HG02973 (cell line): ENCODE measurements around the gene EYS.
"Not testable (repeated sequence)": the region's sequence is repeated elsewhere in the genome, so short reads cannot be mapped to it uniquely, and the experiment has no call there.

ENCODE experiments used
- ATAC-seq: cut with Tn5 transposase; IDR thresholded peaks from one replicate; pipeline ENCODE4 v1.9.1; 2021; ENCODE audit warnings: moderate library complexity; ENCODE audit not compliant: unreplicated experiment

Gene EYS

DNA sequence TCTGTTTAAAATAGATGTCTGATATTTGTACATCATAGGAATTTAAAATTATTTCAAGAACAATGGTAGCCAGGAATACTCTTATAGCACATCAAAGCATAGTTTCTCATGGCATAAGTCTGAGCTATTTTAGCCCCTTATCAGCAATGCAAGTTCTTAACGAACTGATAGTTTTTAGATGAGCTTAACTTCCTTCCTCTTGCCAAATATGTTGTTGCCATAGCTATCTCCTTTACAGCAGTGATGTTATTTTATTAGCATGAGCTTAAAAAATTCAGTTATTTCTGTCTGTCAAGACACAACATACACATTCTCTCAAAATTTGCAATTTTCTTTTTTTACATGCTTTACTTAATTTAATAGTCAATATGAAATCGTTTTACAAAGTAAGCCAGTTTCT lies 1204.2 kb downstream of the EYS start:
- ATAC-seq = no peak

DNA sequence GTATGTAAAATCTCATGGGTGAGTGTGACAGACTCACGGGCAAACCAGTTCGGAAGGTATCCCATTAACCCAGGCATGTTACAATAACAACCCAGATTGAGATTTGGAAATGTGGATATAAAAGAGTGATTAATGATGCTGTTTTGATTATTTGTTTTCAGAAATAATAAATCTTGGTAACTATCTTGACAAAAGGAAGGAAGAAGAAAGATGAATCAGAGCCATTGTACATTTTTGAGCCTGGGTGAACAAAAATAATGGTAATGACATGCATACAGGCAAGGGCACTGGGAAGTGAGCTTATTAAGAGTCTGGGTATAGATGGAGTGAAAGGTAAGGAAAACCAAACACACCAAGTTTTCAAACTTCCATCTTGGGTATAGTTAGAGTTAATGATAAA lies 1209.4 kb downstream of the EYS start:
- no peak for ATAC-seq

DNA sequence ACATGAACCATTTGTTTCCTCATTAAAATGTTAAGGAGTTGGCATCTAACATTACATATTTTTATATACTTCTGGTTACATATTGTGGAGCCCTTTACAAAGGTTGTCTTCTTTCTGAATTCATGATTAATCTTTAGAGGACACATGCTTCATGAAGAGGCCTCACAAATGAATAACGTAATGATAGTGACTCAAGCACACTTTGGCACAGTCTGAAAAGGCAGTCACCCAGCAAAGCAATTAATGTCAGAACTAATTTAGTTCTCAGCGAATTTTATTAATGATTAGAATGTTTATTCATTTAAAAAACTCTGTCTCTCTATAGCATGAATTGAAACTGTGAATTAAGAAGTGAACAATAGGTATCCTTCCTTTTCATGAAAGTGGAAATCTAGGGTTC lies 1217.3 kb downstream of the EYS start:
- ATAC-seq = no peak

DNA sequence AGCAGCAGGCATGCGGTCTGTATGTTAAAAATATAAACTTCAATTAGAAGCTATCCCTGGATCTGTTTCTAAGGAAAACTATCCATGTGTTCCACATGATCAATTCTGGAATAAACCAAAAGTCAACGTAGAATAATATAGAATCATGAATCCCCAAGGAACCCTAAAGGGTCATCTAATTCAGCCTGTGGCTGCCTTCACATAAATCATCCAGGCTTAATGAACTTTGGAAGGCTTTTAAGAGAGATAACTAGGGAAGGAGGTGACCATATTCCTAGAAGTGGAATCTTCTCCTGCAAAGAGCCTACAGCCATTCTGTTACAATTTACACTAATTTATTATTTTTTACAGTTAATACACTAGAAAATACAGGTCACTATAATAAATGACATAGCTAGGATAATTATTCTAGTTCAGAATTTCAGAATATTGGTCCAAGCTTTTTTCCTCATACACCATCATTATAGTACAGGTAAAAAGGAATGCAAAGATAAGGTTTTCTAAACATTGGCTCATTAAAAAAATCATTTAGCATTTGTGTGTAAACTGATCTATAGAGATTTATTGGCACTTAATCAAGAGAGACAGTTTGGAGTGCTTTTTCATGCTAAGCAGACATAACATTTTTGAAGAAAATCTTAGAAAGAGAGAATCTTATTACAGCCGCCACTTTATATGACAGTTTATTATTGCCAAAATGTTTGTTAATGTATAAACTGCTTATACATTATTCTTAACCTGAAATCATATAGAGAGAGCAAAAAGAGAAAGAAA lies 1220.3 kb downstream of the EYS start:
- no peak for ATAC-seq

DNA sequence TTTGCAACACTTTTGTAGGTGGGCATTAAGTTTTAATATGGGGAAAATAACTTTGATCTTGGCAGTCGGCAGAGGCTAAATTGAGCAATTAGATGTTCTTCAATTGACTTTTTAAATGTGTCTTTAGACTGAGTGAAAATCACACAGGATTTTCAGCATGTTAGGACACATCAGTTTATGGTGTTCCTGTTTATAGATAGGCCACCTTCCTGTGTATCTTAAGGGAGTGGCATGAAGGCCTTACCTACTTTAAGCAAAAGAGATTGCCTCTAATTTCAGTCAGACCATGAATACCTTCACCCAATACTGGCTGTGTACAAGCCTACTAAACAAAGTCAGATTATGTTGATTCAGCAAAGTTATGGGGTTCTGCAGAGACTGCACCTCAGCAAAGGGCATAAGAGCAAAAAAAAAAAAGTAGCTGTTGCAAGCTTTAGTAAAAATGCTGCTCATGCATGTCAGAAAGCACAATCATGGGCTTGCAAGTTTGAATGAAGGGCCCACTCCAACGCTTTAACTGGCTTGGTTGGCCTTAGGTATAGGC lies 1223.0 kb downstream of the EYS start:
- no peak for ATAC-seq

DNA sequence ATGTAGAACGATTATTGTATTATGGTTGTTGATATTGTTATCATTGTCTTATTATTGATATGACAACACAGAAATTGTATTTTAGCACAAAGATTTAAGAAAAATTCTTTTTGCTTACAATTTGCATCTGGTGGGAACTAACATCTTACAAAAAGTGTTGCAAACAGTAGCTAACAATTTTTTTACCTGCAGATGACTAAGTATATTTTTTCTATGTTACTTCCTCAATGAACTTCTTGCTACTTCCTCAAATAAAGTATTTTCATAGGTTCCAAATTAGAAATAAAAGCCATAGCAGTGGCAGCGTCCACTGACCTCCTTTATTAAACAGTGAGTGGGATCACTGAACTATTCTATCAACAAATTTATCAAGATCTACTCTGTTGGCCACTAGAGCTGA lies 1224.4 kb downstream of the EYS start:
- ATAC-seq = no peak

DNA sequence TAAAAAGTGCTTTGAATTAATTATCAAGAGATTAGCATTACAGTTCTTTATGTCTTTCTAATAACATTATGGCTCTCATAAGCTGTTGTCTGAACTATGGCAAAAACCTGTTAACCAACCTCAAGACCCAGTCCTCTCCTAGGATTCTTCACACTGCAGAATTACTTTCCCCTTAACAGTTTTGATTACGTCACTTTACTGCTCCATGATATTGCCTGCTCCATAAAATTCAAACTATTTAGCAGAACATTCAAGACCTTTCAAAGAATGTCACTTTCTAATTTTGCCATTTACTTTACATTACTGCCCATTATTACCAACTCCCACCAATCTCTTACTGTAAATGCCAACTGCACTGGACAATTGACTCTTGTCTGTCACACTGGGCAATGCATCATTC lies 1227.9 kb downstream of the EYS start:
- ATAC-seq = no peak

DNA sequence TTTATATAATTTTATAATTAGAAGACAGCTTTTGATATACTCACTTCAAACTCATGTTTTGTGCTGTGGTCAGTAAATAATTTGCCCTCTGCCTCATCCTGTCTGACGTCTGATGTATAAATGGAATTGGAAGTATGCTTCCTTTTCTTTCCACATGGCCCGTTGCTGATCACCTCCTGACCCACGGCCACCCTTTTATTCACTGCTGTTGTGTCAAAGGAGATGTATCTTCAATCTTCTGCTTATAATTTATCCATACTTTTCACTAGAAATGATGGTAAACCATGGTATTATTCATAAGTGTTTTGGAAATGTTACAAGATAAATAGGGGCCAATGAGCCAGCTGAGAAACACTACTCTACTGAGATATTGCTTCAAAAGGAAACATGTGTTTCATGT lies 1229.6 kb downstream of the EYS start:
- ATAC-seq = no peak

DNA sequence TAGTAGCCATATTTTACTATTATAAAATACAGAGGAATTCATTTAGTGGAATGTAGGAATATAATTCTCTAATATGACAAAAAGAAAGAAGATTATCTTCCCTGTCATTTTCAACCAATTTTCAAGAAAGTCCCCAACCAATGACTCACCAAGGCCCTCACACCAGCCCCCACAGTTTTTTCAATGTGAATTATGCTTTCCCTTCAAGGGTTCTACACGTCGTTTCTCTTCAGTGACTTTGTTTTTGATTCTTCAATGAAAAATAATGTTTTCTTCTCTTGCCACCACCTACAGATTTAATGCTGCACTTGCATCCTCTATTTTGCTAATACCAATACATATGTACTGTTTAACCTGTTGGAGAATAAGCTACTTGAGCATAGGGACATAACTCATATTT lies 1230.1 kb downstream of the EYS start:
- ATAC-seq = no peak

DNA sequence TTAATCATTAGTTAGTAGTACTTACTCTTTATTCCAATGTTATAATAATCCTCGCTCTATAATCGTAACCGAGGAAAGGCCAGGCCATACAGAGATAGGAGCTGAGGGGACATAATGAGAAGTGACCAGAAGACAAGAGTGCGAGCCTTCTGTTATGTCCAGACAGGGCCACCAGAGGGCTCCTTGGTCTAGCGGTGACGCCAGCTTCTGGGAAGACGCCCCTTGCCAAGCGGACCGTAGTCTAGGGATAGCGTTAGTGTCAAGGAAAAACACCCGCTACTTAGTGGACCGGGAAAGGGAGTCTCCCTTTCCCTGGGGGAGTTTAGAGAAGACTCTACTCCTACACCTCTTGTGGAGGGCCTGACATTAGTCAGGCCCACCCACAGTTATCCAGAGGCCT lies 1237.6 kb downstream of the EYS start:
- not testable (repeated sequence) for ATAC-seq

DNA sequence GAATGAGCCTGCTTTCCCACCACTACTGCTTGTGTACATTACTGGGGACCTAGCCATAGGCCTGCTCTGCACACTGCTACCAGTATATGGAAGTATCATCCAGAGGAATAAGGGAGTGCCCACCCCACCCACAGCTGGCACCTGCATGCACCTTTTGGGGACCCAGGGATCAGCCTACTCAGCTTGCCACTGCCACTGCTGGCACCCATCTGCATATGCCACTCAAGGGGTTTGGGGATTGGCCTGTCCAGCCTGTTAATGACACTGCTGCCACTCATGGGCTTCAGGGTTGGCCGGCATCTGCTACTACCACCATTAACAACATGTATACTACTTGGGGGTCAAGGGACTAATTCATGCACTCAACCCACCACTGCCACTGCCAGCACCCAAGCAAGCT lies 1239.4 kb downstream of the EYS start:
- no peak for ATAC-seq

DNA sequence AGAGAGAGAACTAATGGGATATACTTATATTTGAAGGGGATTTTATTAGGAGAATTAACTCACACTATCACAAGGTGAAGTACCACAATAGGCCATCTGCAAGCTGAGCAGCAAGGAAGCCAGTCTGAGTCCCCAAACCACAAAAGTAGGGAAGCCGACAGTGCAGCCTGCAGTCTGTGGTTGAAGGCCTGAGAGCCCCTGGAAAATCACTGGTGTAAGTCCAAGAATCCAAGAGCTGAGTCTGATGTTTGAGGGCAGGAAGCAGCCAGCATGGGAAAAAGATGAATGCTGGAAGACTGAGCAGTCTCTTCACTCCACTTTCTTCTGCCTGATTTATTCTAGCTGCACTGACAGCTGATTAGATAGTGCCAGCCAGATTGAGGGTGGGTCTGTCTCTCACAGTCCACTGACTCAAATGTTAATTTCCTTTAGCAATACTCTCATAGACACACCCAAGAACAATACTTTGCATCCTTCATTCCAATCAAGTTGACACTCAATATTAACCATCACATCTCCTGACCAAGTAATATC lies 1247.5 kb downstream of the EYS start:
- no peak for ATAC-seq

DNA sequence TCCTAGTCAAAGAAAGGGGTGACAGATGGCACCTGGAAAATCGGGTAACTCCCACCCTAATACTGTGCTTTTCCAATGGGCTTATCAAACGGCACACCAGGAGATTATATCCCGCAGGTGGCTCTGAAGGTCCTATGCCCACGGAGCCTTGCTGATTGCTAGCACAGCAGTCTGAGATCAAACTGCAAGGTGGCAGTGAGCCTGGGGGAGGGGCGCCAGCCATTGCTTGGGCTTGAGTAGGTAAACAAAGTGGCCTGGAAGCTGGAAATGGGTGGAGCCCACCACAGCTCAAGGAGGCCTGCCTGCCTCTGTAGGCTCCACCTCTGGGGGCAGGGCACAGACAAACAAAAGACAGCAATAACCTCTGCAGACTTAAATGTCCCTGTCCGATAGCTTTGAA lies 1258.9 kb downstream of the EYS start:
- not testable (repeated sequence) for ATAC-seq

DNA sequence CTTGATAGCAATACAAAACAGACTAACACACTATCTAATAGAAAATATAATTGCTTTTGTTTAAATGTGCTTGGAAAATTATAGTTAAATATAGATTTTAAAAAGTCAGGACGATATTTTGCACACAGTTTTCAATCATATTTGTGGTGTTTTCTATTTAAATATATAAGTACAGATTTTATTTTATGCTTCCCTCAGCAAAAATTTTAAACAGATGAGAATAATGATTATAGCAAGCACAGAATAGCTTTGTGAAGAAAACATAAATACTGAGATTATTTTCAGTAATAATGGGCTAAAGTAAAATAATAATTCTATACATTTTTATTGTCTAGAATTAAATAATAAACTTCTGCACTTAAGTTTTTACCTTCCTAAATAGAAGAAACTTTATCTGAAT lies 1262.0 kb downstream of the EYS start:
- ATAC-seq = no peak

DNA sequence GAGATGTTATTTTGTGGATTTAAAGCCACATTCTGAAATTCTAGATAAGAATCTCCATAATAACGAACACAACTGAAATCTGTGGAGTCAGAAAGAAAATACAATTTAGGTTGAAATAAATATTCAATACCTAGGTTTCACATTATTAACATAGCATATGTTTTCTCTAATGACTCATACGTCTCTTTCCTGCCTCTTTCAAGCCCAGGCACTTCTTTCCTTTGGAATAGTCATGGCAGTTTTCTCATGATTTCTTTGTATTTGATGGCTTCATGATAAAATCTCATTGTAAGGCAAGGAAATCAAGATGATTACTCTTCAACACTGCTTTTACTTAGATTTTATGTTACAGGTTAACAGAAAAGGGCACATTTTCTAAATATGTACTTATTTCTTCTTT lies 1267.8 kb downstream of the EYS start:
- ATAC-seq = no peak

DNA sequence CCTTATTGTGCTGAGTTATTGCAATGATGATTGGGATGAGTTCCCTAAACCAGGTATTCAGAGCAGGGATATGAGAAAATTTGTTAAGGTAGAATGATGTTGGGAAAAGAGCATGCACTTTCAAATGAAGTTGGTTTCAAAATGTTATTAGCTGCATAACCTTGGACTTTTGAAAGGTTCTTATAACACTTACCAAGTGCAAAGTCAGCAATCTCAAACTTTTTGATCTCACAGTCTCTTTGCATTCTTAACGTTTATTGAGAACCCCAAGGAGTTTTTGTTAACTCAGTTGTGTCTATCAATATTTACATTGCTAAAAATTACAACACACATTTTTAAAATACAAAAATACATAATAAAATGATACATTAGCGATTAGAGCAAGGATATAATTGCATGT lies 1269.0 kb downstream of the EYS start:
- no peak for ATAC-seq

DNA sequence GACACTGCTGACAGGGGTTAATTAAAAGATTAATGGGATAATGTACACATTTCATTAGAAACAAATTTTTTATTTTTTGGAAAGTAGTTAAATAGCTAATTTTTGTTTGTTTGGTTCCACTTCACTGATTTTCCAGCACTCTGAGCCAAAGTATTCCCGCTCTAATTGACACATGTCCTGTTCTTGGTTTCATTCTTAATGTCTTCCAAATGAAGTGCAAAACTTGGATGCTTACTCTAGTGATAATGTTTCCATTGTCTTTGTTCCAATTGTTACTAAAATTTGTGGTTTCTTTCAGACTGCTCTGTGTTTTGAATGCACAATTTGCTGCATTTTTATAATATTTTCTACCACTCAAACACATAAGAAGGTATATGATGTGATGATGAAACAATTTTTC lies 1277.1 kb downstream of the EYS start:
- ATAC-seq = no peak

DNA sequence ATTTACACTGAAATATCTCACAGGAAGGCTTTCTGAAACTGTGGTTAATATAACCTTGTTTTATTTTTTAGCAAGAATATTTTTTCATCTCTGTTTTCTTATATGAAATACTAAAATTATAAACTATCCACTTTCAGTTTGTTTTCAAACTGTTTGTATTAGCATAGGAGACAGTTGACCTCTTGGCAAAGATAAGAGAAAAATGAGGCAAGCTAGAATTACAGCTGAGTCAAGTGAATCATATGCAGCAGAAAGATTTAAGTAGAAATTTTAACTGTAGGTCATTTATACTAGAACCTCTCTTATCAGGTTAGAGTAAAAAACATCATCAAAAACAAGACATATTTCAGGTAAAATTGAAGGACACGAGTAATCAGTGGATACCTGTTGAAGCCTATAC lies 1278.8 kb downstream of the EYS start:
- no peak for ATAC-seq

DNA sequence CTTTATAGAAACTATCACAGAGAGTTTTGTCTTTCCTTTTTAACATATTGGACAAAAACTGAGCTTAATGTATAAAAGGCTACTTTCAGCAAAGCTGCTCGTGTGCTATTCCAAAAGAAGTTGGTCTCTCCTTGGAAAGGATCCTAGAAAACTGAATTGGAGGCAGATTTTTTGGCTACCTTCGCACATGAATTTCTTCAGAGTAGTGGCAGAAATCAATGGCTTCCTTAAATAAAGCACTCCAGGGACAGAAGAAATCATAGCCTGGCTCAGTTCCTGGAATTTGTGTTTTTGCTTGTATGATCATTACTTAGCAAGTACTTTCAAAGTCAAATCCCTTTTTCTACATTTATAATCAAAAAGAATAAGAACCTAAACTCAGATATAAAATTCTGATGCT lies 1291.1 kb downstream of the EYS start:
- no peak for ATAC-seq

DNA sequence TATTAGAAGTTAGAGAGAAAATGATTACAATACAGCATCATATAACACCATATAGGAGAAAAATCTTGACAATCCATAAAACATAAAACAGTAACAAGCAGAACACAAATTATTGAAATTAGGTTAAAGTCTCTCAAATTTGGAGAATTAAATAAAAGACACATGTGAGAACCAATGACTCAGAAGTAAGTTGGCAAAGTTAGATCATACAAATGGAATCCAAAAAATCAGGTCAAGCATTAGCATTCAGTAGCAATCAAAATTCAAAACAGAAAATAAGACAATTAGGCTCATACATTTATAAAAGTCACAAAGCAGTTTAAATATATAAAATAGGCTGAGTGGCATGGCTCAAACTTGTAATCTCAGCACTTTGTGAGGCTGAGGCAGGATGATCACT lies 1295.8 kb downstream of the EYS start:
- no peak for ATAC-seq

DNA sequence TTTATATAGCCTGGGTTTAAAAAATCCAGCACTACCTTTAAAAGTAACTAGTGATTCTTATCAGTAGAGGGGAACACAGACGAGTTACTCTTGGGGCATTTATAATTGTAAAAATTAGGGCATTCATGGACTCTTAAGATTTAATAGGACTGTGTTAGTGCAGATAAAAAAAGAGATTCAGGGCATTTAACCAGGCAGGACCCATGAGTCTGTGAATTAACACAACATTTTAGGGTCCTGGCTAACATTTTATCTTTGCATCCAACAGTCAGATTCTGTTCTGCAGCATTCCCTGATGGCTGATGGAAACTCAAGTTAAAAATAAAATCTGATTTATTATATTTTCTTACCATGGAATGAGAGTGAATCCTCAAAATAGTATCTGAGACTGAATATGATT lies 1297.1 kb downstream of the EYS start:
- no peak for ATAC-seq

DNA sequence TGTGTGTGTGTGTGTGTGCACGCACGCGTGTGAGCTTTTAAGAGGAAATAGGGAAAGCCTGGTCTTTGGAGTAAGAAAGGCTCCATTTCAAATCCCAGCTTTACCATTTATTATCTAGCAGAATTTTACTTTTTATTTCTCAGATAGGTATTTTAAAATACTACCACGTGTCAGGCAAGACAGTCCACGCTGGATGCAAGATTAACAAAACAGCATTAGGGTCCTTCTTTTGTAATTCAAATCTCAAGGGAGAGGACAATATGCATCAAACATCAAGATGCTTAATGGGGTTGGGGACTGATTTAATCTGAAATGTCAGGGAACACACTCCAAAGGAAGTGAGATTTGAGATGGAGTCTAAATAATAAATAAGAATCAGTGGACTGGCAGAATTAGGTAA lies 1302.6 kb downstream of the EYS start:
- ATAC-seq = no peak

DNA sequence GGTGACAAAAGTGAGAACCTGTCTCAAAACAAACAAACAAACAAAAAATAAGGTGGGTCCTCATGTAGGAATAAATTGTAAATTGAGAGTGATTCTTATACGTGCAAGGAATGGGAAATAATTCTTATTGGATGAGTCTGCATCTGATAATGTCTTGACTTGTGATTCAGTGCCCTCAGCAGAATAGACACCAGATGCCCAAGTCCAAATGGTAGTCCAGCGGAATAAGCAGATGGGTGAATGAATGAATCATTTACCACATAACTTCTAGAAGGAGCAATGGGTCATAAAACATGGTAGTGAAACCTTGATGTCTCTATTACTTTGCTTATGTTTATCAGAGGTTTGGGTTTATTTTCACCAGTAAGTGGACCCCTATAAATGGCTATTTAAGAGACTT lies 1323.7 kb downstream of the EYS start:
- no peak for ATAC-seq
